Endodermal cell (in vitro differentiated cells): ENCODE measurements around the gene GPC3. TPM values are rescaled to one million over a fixed set of nuclear protein-coding genes. Genes with fewer than 3 reads are reported as not detected.

Source experiments
- DNase-seq: peaks from one replicate; pipeline ENCODE4 v3.0.0-alpha.2; 2017
- H3K27ac ChIP-seq: 2 replicates; pipeline ENCODE4 v1.5.1; 2013; ENCODE audit warnings: mild to moderate bottlenecking, low read depth, low read length, moderate library complexity
- H3K27me3 ChIP-seq: 2 replicates; pipeline ENCODE4 v1.6.1; 2013; ENCODE audit warnings: mild to moderate bottlenecking, low read length, moderate library complexity; ENCODE audit not compliant: insufficient read depth, control insufficient read depth, poor library complexity, severe bottlenecking
- H3K36me3 ChIP-seq: 2 replicates; pipeline ENCODE4 v1.7.0; 2013; ENCODE audit warnings: mild to moderate bottlenecking, low read length, moderate library complexity; ENCODE audit not compliant: control insufficient read depth, insufficient read depth
- H3K4me1 ChIP-seq: one replicate; pipeline ENCODE4 v1.7.0; 2013; ENCODE audit warnings: low read length; ENCODE audit not compliant: control insufficient read depth, insufficient read depth
- H3K4me3 ChIP-seq: 2 replicates; pipeline ENCODE4 v1.5.1; 2013; ENCODE audit warnings: mild to moderate bottlenecking, low read length, moderate library complexity
- H3K9ac ChIP-seq: 2 replicates; pipeline ENCODE4 v1.6.1; 2013; ENCODE audit warnings: mild to moderate bottlenecking, low read length, moderate library complexity; ENCODE audit not compliant: poor library complexity, severe bottlenecking; ENCODE audit errors: extremely low read depth
- H3K9me3 ChIP-seq: 2 replicates; pipeline ENCODE4 v1.6.1; 2013; ENCODE audit warnings: mild to moderate bottlenecking, low read length, moderate library complexity; ENCODE audit not compliant: control insufficient read depth
- H3K27ac Mint-ChIP-seq: 2 replicates; pipeline ENCODE4 v1.8.0; 2020; ENCODE audit warnings: mixed read lengths
- H3K27me3 Mint-ChIP-seq: 2 replicates; pipeline ENCODE4 v1.8.0; 2021; ENCODE audit warnings: mild to moderate bottlenecking, mixed read lengths; ENCODE audit not compliant: insufficient read depth
- H3K36me3 Mint-ChIP-seq: 2 replicates; pipeline ENCODE4 v1.8.0; 2020; ENCODE audit warnings: low read depth, mixed read lengths
- H3K4me1 Mint-ChIP-seq: 2 replicates; pipeline ENCODE4 v1.8.0; 2020; ENCODE audit warnings: mixed read lengths
- H3K4me3 Mint-ChIP-seq: 2 replicates; pipeline ENCODE4 v1.8.0; 2020; ENCODE audit warnings: mild to moderate bottlenecking, moderate library complexity, mixed read lengths
- H3K9me3 Mint-ChIP-seq: 2 replicates; pipeline ENCODE4 v1.8.0; 2020; ENCODE audit warnings: mild to moderate bottlenecking, mixed read lengths
- WGBS, 2 experiments: methylation state at CpG; one replicate each; pipeline versions ENCODE4 v1.1.5 to v1.1.7; 2013; ENCODE audit warnings: missing lambda C conversion rate in 2 of 2, mixed read lengths in 1 of 2; ENCODE audit not compliant: insufficient coverage in 1 of 2, insufficient read length in 1 of 2; 5-methylcytosine and 5-hydroxymethylcytosine counted together
- total RNA-seq, 2 donors: library from RNA; stranded (reverse); fragmentation: NEBNext Ultra II Directional in 1 of 2; extraction: Animal tissue kit (Norgen Biotek cat#: 25700) in 1 of 2; gene quantifications; 2 replicates in 1 of 2; 3 replicates in 1 of 2; pipeline ENCODE4 v1.2.1, GENCODE V29; 2021
- TF ChIP-seq, protein P1 (sequence below): fragments of 200-600 bp; sonication (generic); conservative IDR thresholded peaks from 2 replicates; pipeline ENCODE4 v1.5.0; 2021; ENCODE audit warnings: antibody characterized with exemption, mild to moderate bottlenecking

Gene GPC3
- total RNA-seq, 2 donors from 2014 or later = 39.5 to 125 TPM

DNA sequence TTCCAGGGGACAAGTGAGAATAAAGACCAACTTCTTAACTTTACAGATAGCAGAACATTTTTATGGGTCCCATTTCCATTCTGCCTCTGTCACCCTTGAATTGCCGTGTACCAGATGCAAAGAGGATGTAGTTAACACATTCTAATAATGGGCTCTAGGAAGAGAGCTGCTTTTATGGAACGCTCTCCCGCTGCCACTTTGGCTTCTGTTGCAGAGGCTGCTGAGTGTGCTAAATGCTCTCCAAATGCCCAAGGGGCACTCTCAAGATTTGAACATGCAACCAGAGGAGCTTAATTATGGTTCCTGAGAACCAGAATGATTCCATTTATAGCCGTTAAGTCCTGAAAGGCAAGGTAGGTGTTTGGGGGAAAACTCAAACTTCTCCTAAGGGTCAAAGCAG, 28.1 kb upstream of the GPC3 start:
- no peak for DNase-seq
- 92% methylated on average over 4 of the region's 4 CpGs; no CpG with 5 or more reads in 1 of the 2 experiments for WGBS, 2 experiments

DNA sequence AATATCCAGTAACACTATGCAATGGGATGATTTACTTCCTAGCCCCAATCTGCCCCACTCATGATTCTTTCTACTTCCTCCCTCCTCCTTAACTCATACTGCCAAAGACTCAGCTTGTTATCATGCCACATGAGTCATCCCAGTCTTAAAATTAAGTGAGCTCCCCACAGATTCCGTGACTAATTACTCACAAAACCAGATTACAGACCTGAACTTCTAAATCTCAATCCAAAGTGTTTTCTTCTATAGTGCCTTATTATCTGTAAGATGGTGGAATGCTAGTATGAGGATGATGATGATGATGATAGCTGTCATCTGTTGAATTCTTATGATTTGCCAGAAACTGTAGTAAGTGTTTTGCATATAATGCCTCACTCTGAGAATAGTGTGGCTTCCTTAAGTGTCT, 27.7 kb upstream of the GPC3 start:
- Mint-ChIP-seq H3K4me1 (peaks cover 9% of the 10 kb centered on the region), H3K27ac (no peak overlapping the region), H3K4me3 (no peak overlapping the region), H3K27me3 (no peaks in the 10 kb centered on the region), H3K9me3 (no peaks in the 10 kb centered on the region), H3K36me3 (no peaks in the 10 kb centered on the region)
- H3K27ac ChIP-seq = no peak overlapping the region
- H3K4me3 ChIP-seq = no peak overlapping the region
- TF ChIP-seq, protein P1, sequence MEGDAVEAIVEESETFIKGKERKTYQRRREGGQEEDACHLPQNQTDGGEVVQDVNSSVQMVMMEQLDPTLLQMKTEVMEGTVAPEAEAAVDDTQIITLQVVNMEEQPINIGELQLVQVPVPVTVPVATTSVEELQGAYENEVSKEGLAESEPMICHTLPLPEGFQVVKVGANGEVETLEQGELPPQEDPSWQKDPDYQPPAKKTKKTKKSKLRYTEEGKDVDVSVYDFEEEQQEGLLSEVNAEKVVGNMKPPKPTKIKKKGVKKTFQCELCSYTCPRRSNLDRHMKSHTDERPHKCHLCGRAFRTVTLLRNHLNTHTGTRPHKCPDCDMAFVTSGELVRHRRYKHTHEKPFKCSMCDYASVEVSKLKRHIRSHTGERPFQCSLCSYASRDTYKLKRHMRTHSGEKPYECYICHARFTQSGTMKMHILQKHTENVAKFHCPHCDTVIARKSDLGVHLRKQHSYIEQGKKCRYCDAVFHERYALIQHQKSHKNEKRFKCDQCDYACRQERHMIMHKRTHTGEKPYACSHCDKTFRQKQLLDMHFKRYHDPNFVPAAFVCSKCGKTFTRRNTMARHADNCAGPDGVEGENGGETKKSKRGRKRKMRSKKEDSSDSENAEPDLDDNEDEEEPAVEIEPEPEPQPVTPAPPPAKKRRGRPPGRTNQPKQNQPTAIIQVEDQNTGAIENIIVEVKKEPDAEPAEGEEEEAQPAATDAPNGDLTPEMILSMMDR = no peak
- H3K9ac ChIP-seq = no peak overlapping the region
- no peaks in the 10 kb centered on the region for H3K36me3 ChIP-seq
- no peaks in the 10 kb centered on the region for H3K9me3 ChIP-seq
- no peaks in the 10 kb centered on the region for H3K27me3 ChIP-seq
- no CpG with 5 or more reads among the region's 1 CpG for WGBS, 2 experiments
- no peaks in the 10 kb centered on the region for H3K4me1 ChIP-seq
- no peak for DNase-seq

More for the DNA sequence above, 28.1 kb upstream of the GPC3 start:
- Mint-ChIP-seq H3K4me1 (peaks cover 7% of the 10 kb centered on the region), H3K36me3 (no peaks in the 10 kb centered on the region), H3K27ac (no peak overlapping the region), H3K9me3 (no peaks in the 10 kb centered on the region), H3K4me3 (no peak overlapping the region), H3K27me3 (no peaks in the 10 kb centered on the region)
- H3K36me3 ChIP-seq = no peaks in the 10 kb centered on the region
- H3K9ac ChIP-seq = no peak overlapping the region
- H3K9me3 ChIP-seq = no peaks in the 10 kb centered on the region
- TF ChIP-seq, protein P1 = no peak
- H3K27me3 ChIP-seq = no peaks in the 10 kb centered on the region
- H3K27ac ChIP-seq = no peak overlapping the region
- H3K4me1 ChIP-seq = no peaks in the 10 kb centered on the region
- H3K4me3 ChIP-seq = no peak overlapping the region

DNA sequence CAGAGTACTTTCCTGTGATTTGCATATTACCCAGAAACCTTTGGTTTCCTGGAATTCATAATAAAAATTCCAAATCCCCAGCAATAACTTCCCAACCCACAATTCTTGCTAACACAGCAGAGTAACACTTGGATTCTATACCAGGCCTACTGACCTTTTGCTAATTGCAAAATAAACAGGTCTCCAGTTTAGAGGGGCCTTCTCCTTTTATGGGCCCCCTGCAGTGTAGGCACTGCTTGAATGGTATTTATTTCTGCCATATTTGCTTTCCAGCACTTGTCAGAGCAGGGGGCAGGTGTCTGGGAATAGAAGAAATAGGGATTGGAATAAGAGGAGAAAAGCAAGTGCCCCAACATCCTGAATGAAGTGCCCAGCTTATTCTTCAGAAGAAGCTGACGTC, 25.3 kb upstream of the GPC3 start:
- Histone ChIP-seq H3K27ac (no peak overlapping the region), H3K9ac (no peak overlapping the region), H3K36me3 (no peaks in the 10 kb centered on the region), H3K9me3 (no peaks in the 10 kb centered on the region), H3K4me3 (no peak overlapping the region), H3K27me3 (no peaks in the 10 kb centered on the region), H3K4me1 (no peaks in the 10 kb centered on the region)
- Mint-ChIP-seq H3K27ac (no peak overlapping the region), H3K9me3 (no peaks in the 10 kb centered on the region), H3K4me1 (peaks cover 23% of the 10 kb centered on the region), H3K36me3 (no peaks in the 10 kb centered on the region), H3K27me3 (no peaks in the 10 kb centered on the region), H3K4me3 (no peak overlapping the region)
- TF ChIP-seq, protein P1 = no peak
- DNase-seq = no peak
- 100% methylated on average over 1 of the region's 1 CpG; no CpG with 5 or more reads in 1 of the 2 experiments for WGBS, 2 experiments
